ENCODE measurements around the gene C12orf57.

Gene C12orf57

DNA sequence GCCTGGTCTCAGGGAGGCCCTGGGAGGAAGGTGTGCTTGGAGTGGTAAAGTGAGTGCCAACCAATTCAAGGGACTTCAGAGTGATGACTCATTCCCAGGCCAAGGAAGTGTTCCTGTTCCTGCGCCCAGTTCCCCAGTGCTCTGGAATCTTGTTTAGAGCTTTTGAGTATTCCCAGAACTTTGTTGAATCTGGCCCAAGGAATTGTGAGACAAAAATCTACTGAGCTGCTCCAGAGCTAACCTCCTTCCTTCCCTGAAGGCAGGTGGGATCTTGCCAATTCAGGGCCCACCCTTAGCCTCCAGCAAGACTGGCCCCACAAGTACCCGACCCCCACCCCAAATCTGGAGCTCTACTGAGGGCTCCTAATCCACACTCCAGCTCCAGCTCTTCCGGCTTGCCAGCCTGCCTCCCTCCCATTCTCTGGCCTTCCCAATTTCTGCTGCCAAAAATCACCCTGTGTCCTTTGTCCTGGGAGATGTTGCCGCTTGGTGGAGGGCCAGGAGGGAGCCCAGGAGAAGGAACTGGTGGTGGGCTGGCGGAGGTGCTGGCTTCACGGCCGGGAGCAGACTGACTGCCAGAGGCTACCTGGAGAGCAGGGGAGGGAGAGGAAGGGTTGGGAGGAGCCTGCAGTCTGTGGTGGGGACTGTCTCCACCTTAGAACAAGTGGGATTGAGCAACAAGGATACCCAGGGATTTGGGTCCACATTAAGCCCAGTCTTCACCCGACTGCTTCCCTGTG, 18.1 kb upstream of the C12orf57 start:
- DNase-seq (ENCODE audit: low spot score): no peak
- in situ Hi-C loops (cut with MboI; ENCODE audit: low sequenced_read_pairs, unreplicated experiment): loop anchor here (25.0 kb wide), 1 partner anchor 187 kb away; the partner anchor contains the start of gene C1RL
- TF ChIP-seq, protein P1, sequence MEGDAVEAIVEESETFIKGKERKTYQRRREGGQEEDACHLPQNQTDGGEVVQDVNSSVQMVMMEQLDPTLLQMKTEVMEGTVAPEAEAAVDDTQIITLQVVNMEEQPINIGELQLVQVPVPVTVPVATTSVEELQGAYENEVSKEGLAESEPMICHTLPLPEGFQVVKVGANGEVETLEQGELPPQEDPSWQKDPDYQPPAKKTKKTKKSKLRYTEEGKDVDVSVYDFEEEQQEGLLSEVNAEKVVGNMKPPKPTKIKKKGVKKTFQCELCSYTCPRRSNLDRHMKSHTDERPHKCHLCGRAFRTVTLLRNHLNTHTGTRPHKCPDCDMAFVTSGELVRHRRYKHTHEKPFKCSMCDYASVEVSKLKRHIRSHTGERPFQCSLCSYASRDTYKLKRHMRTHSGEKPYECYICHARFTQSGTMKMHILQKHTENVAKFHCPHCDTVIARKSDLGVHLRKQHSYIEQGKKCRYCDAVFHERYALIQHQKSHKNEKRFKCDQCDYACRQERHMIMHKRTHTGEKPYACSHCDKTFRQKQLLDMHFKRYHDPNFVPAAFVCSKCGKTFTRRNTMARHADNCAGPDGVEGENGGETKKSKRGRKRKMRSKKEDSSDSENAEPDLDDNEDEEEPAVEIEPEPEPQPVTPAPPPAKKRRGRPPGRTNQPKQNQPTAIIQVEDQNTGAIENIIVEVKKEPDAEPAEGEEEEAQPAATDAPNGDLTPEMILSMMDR (IDR thresholded peaks at IDR 0.05; ENCODE audit: borderline replicate concordance, control extremely low read depth, extremely low read depth, insufficient read depth, missing control alignments): no peak

DNA sequence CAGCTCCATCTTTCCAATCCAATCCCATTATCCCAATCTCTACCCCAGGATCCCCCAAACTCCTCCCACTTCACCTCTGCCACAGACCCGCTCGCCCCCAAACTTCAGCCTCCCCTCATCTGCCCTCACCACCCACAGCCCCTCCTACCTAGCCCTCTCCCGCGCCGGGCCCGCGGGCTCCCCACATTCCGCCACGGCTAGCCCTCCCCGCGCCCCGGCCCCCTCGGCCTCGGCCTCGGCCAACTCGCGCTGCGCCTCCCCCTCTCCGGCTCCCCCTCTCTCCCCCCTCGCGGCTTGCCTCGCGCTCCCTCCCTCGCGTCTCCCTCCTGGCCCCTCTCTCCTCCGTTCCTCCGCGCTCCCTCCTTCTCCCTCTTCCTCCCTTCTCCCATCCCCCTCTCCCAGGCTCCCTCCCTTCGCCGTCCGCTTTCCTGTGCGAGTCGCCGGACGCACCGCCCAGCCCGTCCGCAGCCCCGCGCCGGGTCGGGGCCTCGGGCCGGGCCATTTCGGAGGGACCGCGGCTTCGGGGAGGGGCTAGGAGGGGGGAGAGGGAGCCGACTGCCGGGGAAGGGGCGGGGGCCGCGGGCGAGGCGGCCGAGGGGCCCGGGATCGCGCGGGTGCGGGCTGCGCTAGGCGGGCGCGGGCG, 16.3 kb upstream of the C12orf57 start, which contains the start of gene ATN1:
Gene ATN1, plus strand, starts transcription at position 581 of the 643 bp plus-strand sequence. CDS start 6,043 bp downstream, outside the sequence.
- in situ Hi-C loops (cut with MboI; ENCODE audit: low sequenced_read_pairs, unreplicated experiment): loop anchor here (25.0 kb wide), 1 partner anchor 185 kb away; the partner anchor contains the start of gene C1RL
- TF ChIP-seq, protein P1 (IDR thresholded peaks at IDR 0.05; ENCODE audit: borderline replicate concordance, control extremely low read depth, extremely low read depth, insufficient read depth, missing control alignments): no peak
- peak; percentile 79 for DNase-seq (ENCODE audit: low spot score)

DNA sequence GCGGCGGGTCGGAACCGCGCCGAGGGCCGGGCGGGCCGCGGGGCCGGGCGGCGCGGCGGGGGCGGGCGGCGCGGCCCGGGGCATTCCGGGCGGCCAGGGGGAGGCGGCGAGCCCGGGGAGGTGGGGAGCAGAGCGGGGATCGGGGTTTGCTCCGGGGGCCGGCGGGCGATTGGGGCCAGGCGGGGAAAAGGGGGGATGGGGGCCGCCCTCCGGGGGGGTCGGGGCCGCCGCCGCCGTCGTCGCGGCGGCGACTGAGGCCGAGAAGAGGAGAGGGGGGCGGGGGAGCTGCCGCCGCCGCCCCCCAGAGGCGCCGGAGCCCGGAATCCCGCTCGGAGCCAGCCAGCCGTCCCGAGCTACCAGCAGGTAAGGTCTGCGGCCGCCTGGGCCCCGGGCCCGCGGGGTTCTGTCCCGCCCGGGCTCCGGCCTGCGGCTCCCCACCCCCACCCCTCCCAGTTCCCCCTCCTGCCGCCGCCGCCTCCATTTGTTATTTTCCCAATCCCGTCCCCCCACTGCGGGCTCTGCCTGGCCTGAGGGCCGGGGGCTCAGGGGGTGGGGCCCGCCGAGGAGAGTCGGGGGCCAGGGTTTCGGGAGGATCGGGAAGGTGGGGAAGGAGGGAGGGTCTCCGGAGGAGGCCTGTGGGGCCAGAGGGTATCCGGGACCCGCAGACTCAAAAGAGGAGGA, 15.7 kb upstream of the C12orf57 start:
- in situ Hi-C loops (cut with MboI; ENCODE audit: low sequenced_read_pairs, unreplicated experiment): loop anchor here (25.0 kb wide), 1 partner anchor 184 kb away; the partner anchor contains the start of gene C1RL
- TF ChIP-seq, protein P1 (IDR thresholded peaks at IDR 0.05; ENCODE audit: borderline replicate concordance, control extremely low read depth, extremely low read depth, insufficient read depth, missing control alignments): no peak
- peak; percentile 58 for DNase-seq (ENCODE audit: low spot score)

DNA sequence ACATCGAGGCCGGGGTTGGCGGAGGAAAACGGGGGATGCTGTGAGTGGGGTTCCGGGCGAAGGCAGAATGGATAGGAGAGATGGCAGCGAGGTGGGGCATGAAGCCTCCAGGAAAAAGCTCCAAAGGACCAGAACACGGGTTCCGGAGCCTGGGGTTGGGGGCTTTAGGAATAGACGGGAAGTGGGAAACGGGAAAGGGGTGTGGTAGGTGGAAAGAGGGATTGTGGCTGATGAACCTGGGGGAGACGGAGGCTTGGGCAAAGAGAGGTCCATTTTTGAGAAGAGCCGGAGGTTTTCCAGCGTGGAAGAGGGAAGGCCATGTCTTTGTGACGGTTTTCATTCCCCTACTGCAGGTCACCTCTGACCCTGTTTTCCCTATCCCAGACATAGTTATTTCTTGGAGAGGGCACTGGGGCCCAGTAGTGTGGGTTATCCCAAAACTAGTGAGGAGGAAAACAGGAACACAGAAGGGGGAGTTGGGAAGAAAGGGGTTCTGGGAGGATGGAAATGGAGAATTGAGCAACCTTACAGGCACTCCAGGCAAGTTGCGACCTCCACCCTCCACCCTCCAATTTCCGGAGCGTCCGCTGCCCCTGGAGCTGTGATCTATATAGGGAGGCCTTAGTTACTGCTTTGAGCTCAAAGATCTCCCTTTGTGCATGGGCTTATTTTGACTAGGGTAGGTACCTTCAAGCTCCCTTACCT, 15.0 kb upstream of the C12orf57 start:
- DNase-seq (ENCODE audit: low spot score): no peak

DNA sequence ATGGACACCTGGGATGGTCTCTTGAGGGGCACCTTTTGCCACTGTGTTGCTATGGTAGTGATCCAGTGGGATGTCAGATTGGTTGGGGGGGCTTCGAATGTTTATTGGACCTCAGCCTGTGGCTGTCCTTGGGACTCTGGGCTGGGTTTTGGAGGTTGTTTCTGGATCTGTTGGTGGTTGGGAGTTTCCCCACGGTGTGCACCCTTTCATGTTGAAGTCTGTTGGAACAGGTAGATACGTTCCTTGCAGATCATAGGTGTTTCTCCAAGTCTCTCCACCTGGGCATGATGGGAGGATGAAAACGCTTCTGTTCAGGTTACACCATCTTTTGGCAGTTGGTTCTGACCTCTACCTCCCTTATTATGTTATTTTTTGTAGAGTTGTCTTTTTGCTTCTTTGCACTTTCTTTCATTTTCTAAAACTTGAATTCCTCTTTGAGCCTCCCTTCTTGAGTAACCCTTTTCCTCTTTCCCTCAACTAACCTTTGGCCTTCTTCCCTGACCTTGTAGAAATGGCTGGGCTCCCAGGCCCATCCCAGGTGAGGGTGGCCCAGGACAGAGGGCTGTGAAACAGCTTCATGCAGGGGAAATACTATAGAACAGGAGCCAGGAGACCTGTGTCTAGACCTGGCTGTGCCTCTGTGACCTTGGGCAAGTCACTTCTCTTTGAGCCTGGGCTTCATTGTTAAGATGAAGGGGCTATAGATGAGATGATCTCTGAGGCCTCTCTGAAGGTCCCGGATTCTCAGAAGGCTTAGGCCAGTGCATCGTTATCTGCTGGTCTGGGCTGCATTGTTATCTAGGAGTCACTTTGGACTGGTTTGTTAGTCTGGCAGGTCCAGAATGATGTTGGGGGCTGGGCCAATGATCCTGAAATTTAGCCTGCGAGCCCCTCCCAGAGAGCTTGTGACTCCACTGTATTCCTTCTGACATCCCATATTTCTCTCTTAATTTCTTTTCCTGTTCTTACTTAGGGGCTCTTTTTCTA, 14.1 kb upstream of the C12orf57 start:
- DNase-seq (ENCODE audit: low spot score): no peak
- in situ Hi-C loops (cut with MboI; ENCODE audit: low sequenced_read_pairs, unreplicated experiment): loop anchor here (25.0 kb wide), 1 partner anchor 183 kb away; the partner anchor contains the start of gene C1RL
- TF ChIP-seq, protein P1 (IDR thresholded peaks at IDR 0.05; ENCODE audit: borderline replicate concordance, control extremely low read depth, extremely low read depth, insufficient read depth, missing control alignments): no peak

More for the DNA sequence above, 15.0 kb upstream of the C12orf57 start:
- in situ Hi-C loops (cut with MboI; ENCODE audit: low sequenced_read_pairs, unreplicated experiment): loop anchor here (25.0 kb wide), 1 partner anchor 183 kb away; the partner anchor contains the start of gene C1RL
- TF ChIP-seq, protein P1 (IDR thresholded peaks at IDR 0.05; ENCODE audit: borderline replicate concordance, control extremely low read depth, extremely low read depth, insufficient read depth, missing control alignments): no peak
